ENCODE data around the gene TRAF3. TPM values are rescaled to one million over a fixed set of nuclear protein-coding genes. Genes with fewer than 3 reads are reported as not detected.

The TRAF3 gene
- total and polyA plus RNA-seq, 4 donors = 2.1 to 12.0 (median 5.2) TPM

- 90% methylated on average over 19 of the region's 19 CpGs for WGBS
- no peak overlapping the region for H3K9ac ChIP-seq (ENCODE audit: low read depth in 1 of 2, low read length in 2 of 2)
- H3K36me3 ChIP-seq (ENCODE audit: control insufficient read depth in 4 of 4, insufficient read depth in 3 of 4, low read depth in 1 of 4, low read length in 3 of 4) = no peaks in the 10 kb centered on the region
- no peak for DNase-seq (ENCODE audit: low spot score)
- no peaks in the 10 kb centered on the region for H3K4me1 ChIP-seq (ENCODE audit: control insufficient read depth in 4 of 4, insufficient read depth in 4 of 4, low read length in 3 of 4)
- H3K4me3 ChIP-seq (ENCODE audit: low read depth in 1 of 3, low read length in 3 of 3) = no peak overlapping the region
- TF ChIP-seq REST (IDR thresholded peaks at IDR 0.05) (no peak), HNF4G (IDR thresholded peaks at IDR 0.05) (no peak), TAF1 (conservative IDR thresholded peaks at IDR 0.05) (no peak), FOXA1 (IDR thresholded peaks at IDR 0.05) (no peak), JUND (IDR thresholded peaks at IDR 0.05) (no peak), RXRA (IDR thresholded peaks at IDR 0.05) (no peak), RAD21 (IDR thresholded peaks at IDR 0.05) (no peak), ZBTB33 (IDR thresholded peaks at IDR 0.05) (no peak), MAX (IDR thresholded peaks at IDR 0.05) (no peak)
- no peaks in the 10 kb centered on the region for H3K9me3 ChIP-seq (ENCODE audit: control insufficient read depth in 4 of 4, low read length in 3 of 4)
- H3K27ac ChIP-seq (ENCODE audit: low read depth in 1 of 2, low read length in 2 of 2) = no peak overlapping the region
- no peaks in the 10 kb centered on the region for H3K27me3 ChIP-seq (ENCODE audit: control insufficient read depth in 4 of 4, insufficient read depth in 4 of 4, low read length in 3 of 4)
Measured at GRCh38 chr14:102768223-102769048, 8.8 kb upstream of the TRAF3 start.

- Histone ChIP-seq H3K27me3 (ENCODE audit: control insufficient read depth in 4 of 4, insufficient read depth in 4 of 4, low read length in 3 of 4) (no peaks in the 10 kb centered on the region), H3K9ac (ENCODE audit: low read depth in 1 of 2, low read length in 2 of 2) (no peak overlapping the region), H3K9me3 (ENCODE audit: control insufficient read depth in 4 of 4, low read length in 3 of 4) (no peaks in the 10 kb centered on the region), H3K27ac (ENCODE audit: low read depth in 1 of 2, low read length in 2 of 2) (no peak overlapping the region), H3K36me3 (ENCODE audit: control insufficient read depth in 4 of 4, insufficient read depth in 3 of 4, low read depth in 1 of 4, low read length in 3 of 4) (no peaks in the 10 kb centered on the region), H3K4me3 (ENCODE audit: low read depth in 1 of 3, low read length in 3 of 3) (no peak overlapping the region), H3K4me1 (ENCODE audit: control insufficient read depth in 4 of 4, insufficient read depth in 4 of 4, low read length in 3 of 4) (no peaks in the 10 kb centered on the region)
- no peak for DNase-seq (ENCODE audit: low spot score)
- 93% methylated on average over 4 of the region's 4 CpGs for WGBS
- TF ChIP-seq JUND (IDR thresholded peaks at IDR 0.05) (no peak), ATF3 (IDR thresholded peaks at IDR 0.05) (no peak), SP1 (IDR thresholded peaks at IDR 0.05) (no peak), YY1 (IDR thresholded peaks at IDR 0.05) (no peak), RXRA (IDR thresholded peaks at IDR 0.05) (no peak), GABPA (IDR thresholded peaks at IDR 0.05 in 1 of 2, conservative IDR thresholded peaks at IDR 0.05 in 1 of 2) (no peak), NR2F2 (IDR thresholded peaks at IDR 0.05) (no peak), TAF1 (conservative IDR thresholded peaks at IDR 0.05) (no peak), FOXA1 (IDR thresholded peaks at IDR 0.05) (no peak), RAD21 (IDR thresholded peaks at IDR 0.05) (no peak), REST (IDR thresholded peaks at IDR 0.05) (no peak), EGR1 (IDR thresholded peaks at IDR 0.05; ENCODE audit: low read depth in 2 of 2) (no peak), HNF4A (conservative IDR thresholded peaks at IDR 0.05) (no peak), ZBTB33 (IDR thresholded peaks at IDR 0.05) (no peak), FOXA2 (IDR thresholded peaks at IDR 0.05) (no peak), HNF4G (IDR thresholded peaks at IDR 0.05) (no peak)
- TF ChIP-seq, protein P1, sequence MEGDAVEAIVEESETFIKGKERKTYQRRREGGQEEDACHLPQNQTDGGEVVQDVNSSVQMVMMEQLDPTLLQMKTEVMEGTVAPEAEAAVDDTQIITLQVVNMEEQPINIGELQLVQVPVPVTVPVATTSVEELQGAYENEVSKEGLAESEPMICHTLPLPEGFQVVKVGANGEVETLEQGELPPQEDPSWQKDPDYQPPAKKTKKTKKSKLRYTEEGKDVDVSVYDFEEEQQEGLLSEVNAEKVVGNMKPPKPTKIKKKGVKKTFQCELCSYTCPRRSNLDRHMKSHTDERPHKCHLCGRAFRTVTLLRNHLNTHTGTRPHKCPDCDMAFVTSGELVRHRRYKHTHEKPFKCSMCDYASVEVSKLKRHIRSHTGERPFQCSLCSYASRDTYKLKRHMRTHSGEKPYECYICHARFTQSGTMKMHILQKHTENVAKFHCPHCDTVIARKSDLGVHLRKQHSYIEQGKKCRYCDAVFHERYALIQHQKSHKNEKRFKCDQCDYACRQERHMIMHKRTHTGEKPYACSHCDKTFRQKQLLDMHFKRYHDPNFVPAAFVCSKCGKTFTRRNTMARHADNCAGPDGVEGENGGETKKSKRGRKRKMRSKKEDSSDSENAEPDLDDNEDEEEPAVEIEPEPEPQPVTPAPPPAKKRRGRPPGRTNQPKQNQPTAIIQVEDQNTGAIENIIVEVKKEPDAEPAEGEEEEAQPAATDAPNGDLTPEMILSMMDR (IDR thresholded peaks at IDR 0.05; ENCODE audit: low read depth, low read length, missing input control) = no peak
Measured at GRCh38 chr14:102769049-102769327, 8.3 kb upstream of the TRAF3 start.

All from liver (tissue), 9 donors.